Hepatocyte (in vitro differentiated cells): ENCODE data around the gene MFAP3L. TPM values are rescaled to one million over a fixed set of nuclear protein-coding genes. Genes with fewer than 3 reads are reported as not detected.
"Not testable (repeated sequence)": the region's sequence is repeated elsewhere in the genome, so short reads cannot be mapped to it uniquely, and the experiment has no call there.

ENCODE experiments used
- DNase-seq: peaks from one replicate; pipeline ENCODE4 v3.0.0-alpha.2; 2016; ENCODE audit warnings: low spot score
- H2AFZ ChIP-seq: fragments of 200-600 bp; sonication (generic); 2 replicates; pipeline ENCODE4 v1.6.0; 2016; ENCODE audit warnings: antibody characterized with exemption, mild to moderate bottlenecking
- H3K27ac ChIP-seq: fragments of 200-600 bp; sonication (generic); 2 replicates; pipeline ENCODE4 v1.5.1; 2016; ENCODE audit warnings: mild to moderate bottlenecking
- H3K27me3 ChIP-seq: fragments of 200-600 bp; sonication (generic); 2 replicates; pipeline ENCODE4 v1.6.1; 2016
- H3K36me3 ChIP-seq: fragments of 200-600 bp; sonication (generic); replicated peaks from 2 replicates; pipeline ENCODE4 v1.5.1; 2016; ENCODE audit warnings: low read depth; ENCODE audit not compliant: insufficient read depth
- H3K4me1 ChIP-seq: fragments of 200-600 bp; sonication (generic); 2 replicates; pipeline ENCODE4 v1.5.1; 2016; ENCODE audit warnings: mild to moderate bottlenecking, moderate library complexity; ENCODE audit not compliant: insufficient read depth
- H3K4me2 ChIP-seq: fragments of 200-600 bp; sonication (generic); 2 replicates; pipeline ENCODE4 v1.6.0; 2016
- H3K4me3 ChIP-seq: fragments of 200-600 bp; sonication (generic); 2 replicates; pipeline ENCODE4 v1.5.1; 2016; ENCODE audit warnings: mild to moderate bottlenecking
- H3K79me2 ChIP-seq: fragments of 200-600 bp; sonication (generic); 2 replicates; pipeline ENCODE4 v1.6.0; 2017; ENCODE audit warnings: mild to moderate bottlenecking
- H3K9me2 ChIP-seq: fragments of 200-600 bp; sonication (generic); replicated peaks from 2 replicates; pipeline ENCODE4 v1.6.0; 2017; ENCODE audit warnings: mild to moderate bottlenecking; ENCODE audit not compliant: insufficient read depth
- H3K9me3 ChIP-seq: fragments of 200-600 bp; sonication (generic); 2 replicates; pipeline ENCODE4 v1.5.1; 2016; ENCODE audit warnings: low read depth, mild to moderate bottlenecking
- H4K20me1 ChIP-seq: fragments of 200-600 bp; sonication (generic); 2 replicates; pipeline ENCODE4 v1.6.0; 2016; ENCODE audit warnings: mild to moderate bottlenecking; ENCODE audit not compliant: insufficient read depth, poor library complexity, severe bottlenecking
- CTCF ChIP-seq: fragments of 200-600 bp; sonication (generic); IDR thresholded peaks from 2 replicates; pipeline ENCODE4 v1.5.1; 2016; ENCODE audit warnings: antibody characterized with exemption, mild to moderate bottlenecking; ENCODE audit not compliant: poor library complexity
- EZH2 ChIP-seq: fragments of 200-600 bp; sonication (generic); IDR thresholded peaks from 2 replicates; pipeline ENCODE4 v1.6.1; 2016; ENCODE audit warnings: antibody characterized with exemption, mild to moderate bottlenecking, borderline replicate concordance
- EZH2phosphoT487 ChIP-seq: fragments of 200-600 bp; sonication (generic); IDR thresholded peaks from one replicate; pipeline ENCODE4 v1.6.1; 2018; ENCODE audit warnings: antibody characterized with exemption, mild to moderate bottlenecking, low read depth, moderate library complexity; ENCODE audit not compliant: unreplicated experiment, severe bottlenecking
- WGBS: methylation state at CpG from one replicate; pipeline ENCODE4 v1.1.6; 2016; ENCODE audit warnings: low lambda C conversion rate; ENCODE audit errors: missing lambda C conversion rate; 5-methylcytosine and 5-hydroxymethylcytosine counted together
- polyA plus RNA-seq: library from polyadenylated mRNA; unstranded; fragments of >200 nt; fragmentation: Nextera tagmentation; extraction: Ambion mirVana; gene quantifications from 2 replicates; pipeline ENCODE4 v1.2.1, GENCODE V29; 2016
- total RNA-seq: library from RNA; depleted of rRNA; stranded (reverse); fragments of >200 nt; gene quantifications from 2 replicates; pipeline ENCODE4 v1.2.3, GENCODE V29; 2014

The MFAP3L gene
- total and polyA plus RNA-seq, 2 experiments from 2014 or later: 2.9 to 11.4 TPM

GRCh38 chr4:170049766-170050165 is 23.6 kb upstream of the MFAP3L start:
- Histone ChIP-seq H3K4me3 (no peak overlapping the region), H3K4me2 (no peak overlapping the region), H3K9me3 (no peaks in the 10 kb centered on the region), H3K27ac (no peak overlapping the region), H3K4me1 (no peaks in the 10 kb centered on the region), H3K27me3 (no peaks in the 10 kb centered on the region), H4K20me1 (no peaks in the 10 kb centered on the region), H3K79me2 (no peaks in the 10 kb centered on the region), H2AFZ (no peak overlapping the region), H3K9me2 (no peaks in the 10 kb centered on the region), H3K36me3 (no peaks in the 10 kb centered on the region)
- WGBS: 79% methylated on average over 6 of the region's 6 CpGs
- TF ChIP-seq EZH2 (no peak), CTCF (no peak), EZH2phosphoT487 (no peak)
- DNase-seq: no peak

GRCh38 chr4:170047771-170048354 is 21.7 kb upstream of the MFAP3L start:
- Histone ChIP-seq H3K4me1 (no peaks in the 10 kb centered on the region), H3K9me3 (no peaks in the 10 kb centered on the region), H3K36me3 (no peaks in the 10 kb centered on the region), H3K27ac (no peak overlapping the region), H3K4me3 (no peak overlapping the region), H4K20me1 (no peaks in the 10 kb centered on the region), H3K79me2 (no peaks in the 10 kb centered on the region), H3K4me2 (no peak overlapping the region), H3K27me3 (no peaks in the 10 kb centered on the region), H2AFZ (no peak overlapping the region), H3K9me2 (no peaks in the 10 kb centered on the region)
- TF ChIP-seq EZH2 (no peak), CTCF (peak; percentile 90)
- DNase-seq: peak; percentile 84
- 28% methylated on average over 4 of the region's 4 CpGs for WGBS

GRCh38 chr4:170046156-170046555 is 20.0 kb upstream of the MFAP3L start:
- not testable (repeated sequence) for H3K27me3 ChIP-seq, H3K4me2 ChIP-seq, H3K79me2 ChIP-seq, H3K9me3 ChIP-seq, H3K4me3 ChIP-seq, H4K20me1 ChIP-seq, H3K27ac ChIP-seq, DNase-seq, H3K4me1 ChIP-seq, H3K36me3 ChIP-seq, H2AFZ ChIP-seq, H3K9me2 ChIP-seq
- 96% methylated on average over 19 of the region's 24 CpGs for WGBS

- H3K9me2 ChIP-seq: no peaks in the 10 kb centered on the region
- H2AFZ ChIP-seq: no peak overlapping the region
- no peaks in the 10 kb centered on the region for H3K79me2 ChIP-seq
- 95% methylated on average over 12 of the region's 12 CpGs for WGBS
- H3K36me3 ChIP-seq: no peaks in the 10 kb centered on the region
- H3K4me2 ChIP-seq: no peak overlapping the region
- H3K9me3 ChIP-seq: no peaks in the 10 kb centered on the region
- no peak for DNase-seq
- H3K27ac ChIP-seq: no peak overlapping the region
- TF ChIP-seq EZH2: no peak
- no peak for TF ChIP-seq EZH2phosphoT487
- TF ChIP-seq CTCF: no peak
- H3K4me3 ChIP-seq: no peak overlapping the region
- H3K4me1 ChIP-seq: no peaks in the 10 kb centered on the region
- H4K20me1 ChIP-seq: no peaks in the 10 kb centered on the region
- H3K27me3 ChIP-seq: no peaks in the 10 kb centered on the region
Measured at GRCh38 chr4:170040031-170040680, 14.0 kb upstream of the MFAP3L start.
